GM18951 (cell line): ENCODE results near the gene EPB42.

Experiments
- POLR2A ChIP-seq: IDR thresholded peaks from 4 replicates; pipeline ENCODE4 v1.6.1; 2011; ENCODE audit warnings: mild to moderate bottlenecking; ENCODE audit not compliant: insufficient read length, insufficient read depth; ENCODE audit errors: extremely low read depth
- in situ Hi-C: fragments of 300-500 bp; cut with MboI; formaldehyde crosslinking; loops from one replicate; pipeline ENCODE4 v1.12.0; 2022; ENCODE audit warnings: low sequenced_read_pairs, mixed read lengths, inconsistent platforms; ENCODE audit not compliant: unreplicated experiment

The EPB42 gene

DNA sequence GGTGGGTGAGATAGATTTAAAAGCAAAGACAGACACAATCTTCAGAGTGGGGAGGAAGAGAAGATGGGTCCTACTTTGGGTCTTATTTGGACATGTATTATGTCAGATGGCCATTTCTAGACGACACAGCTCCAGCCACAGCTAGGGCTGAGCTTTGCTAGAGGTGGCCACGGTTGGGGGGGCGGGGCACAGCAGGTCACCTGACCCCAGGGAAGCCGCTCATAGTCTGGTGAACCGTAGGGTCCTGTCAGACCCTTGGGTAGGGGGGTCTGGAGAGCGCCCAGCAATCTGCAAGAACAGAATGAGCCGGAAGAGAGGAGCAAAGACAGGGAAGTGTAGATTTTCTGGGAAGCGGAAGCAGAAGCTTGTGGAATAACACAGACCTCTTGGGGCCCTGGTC is 6.6 kb downstream of the EPB42 start:
- no peak for TF ChIP-seq POLR2A
- in situ Hi-C loops, result no loop called here

DNA sequence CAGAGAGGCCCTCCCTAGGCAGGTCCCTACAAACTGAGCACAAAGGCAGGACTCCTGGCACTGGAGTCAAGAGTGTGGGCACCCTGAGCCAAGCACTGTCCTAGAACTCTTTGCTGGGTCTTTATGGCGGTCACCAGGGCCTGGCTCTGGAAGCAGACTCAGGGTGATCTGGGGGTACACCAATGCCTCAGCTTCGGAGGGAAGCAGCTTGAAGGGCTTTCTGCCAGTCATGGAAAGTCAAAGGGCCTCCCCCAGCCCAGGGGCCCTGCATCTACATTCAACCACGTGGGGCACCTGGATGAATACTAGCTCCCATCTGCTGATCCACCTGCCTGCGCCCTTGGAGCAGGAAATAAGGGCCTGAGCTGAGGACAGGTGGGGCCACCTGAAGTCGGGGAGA is 7.4 kb downstream of the EPB42 start:
- no peak for TF ChIP-seq POLR2A
- in situ Hi-C loops, result no loop called here

DNA sequence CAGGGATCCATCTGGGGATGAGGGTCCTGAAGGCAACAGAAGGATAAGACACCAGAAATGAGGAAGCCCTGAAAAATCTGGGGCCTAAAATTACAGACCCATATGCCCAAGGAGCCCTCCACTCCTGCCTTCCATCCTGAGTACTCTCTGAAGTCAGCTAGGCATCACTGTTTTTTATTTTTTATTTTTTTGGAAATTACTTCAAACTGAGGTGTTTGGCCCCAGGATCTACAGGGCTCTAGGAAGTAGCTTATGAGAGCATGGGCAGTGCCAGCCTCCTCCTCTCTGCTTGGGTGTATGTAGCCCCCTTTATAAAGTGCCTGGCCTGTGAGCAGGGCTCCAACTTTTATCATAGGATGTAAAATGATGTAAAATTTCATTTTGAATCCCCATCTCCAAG is 7.9 kb downstream of the EPB42 start:
- in situ Hi-C loops, result no loop called here
- no peak for TF ChIP-seq POLR2A

DNA sequence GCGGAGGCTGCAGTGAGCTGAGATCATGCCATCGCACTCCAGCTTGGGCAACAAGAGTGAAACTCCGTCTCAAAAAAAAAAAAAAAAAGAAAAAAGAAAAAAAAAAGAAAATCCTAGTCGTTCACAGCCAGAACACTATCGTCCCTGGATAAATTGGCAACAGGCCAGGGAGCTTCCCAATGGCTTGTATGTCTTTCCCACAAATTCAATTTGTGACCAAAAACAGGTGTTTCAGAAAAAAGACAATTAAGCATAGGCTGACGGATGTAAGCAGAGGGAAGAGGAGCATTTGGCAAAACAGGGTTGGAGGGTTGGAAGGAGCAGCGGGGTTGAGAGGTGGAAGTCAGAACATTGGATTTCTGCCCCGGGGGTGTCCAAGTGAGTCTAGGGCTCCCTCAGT is 8.5 kb downstream of the EPB42 start:
- no peak for TF ChIP-seq POLR2A
- in situ Hi-C loops, result no loop called here

DNA sequence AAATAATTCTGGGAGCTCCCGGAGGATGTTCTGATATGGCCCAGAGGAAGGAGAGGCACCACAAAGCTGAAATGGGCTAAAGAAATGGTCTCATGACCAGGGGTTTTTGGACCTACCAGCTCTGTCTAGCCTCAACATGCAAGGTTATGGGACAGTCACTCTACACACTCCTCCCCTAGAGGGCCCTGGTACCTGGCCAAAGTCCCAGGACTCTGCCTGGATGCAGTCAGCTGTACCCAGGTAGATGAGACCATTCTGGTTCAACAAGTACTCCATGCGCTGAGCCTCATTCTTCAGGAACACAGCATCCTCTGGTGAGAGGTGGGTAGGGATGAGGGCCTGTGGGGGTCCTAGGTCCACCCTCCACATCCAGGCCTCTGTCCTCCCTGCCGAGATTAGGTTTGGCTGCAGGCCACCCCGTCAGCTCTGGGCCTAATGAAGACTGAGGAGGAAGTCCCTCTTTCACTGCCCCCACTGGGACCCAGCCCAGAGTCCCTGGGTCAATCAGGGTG is 9.5 kb downstream of the EPB42 start:
- TF ChIP-seq POLR2A, result no peak
- in situ Hi-C loops, result no loop called here

DNA sequence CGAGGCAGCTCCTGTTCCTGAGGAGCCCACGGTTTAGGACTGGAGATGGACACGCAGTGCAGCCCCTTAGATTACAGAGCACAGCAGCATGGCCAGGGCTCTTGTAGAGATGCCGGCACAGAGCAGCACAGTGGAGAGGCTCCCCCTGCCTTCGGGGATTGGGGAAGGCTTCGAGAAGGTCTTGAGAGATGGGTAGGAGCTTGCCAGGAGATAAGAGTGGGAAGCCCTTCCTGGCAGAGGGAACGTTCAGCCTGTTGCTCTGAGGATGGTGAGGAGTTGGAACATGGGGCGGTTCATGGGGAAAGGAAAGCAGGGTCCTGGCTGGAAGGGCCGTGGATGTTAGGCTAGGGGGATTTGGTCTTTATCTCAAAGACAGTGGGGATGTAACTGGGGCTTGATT is 10.0 kb downstream of the EPB42 start:
- no peak for TF ChIP-seq POLR2A
- in situ Hi-C loops, result no loop called here

DNA sequence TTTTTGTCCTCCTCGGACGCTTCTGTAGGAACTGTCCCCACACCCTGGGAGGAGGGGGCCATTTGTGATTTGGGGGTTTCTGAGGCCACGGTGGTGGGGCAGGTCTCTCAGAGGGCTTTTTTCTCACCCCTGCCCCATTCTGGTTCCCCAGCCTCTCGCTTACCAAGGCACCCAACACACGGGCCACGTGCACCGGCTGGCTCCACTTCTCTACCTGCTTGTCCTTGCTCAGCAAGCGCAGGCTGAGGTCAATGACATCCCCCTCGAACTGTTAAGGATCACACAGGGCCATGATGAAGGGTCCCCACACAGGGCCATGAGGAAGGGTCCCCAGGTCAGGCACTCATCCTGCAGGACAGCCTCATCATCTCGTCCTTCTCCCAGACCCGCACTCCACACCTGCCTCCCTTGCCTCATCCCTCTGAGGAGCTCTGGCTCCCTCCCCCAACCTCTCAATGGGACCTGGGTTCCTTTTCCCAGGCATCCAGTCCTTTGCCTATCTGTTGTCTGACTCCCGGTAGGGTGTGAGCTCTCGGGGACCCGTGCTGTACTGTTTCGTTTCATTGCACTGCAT is 10.6 kb downstream of the EPB42 start:
- in situ Hi-C loops, result no loop called here

DNA sequence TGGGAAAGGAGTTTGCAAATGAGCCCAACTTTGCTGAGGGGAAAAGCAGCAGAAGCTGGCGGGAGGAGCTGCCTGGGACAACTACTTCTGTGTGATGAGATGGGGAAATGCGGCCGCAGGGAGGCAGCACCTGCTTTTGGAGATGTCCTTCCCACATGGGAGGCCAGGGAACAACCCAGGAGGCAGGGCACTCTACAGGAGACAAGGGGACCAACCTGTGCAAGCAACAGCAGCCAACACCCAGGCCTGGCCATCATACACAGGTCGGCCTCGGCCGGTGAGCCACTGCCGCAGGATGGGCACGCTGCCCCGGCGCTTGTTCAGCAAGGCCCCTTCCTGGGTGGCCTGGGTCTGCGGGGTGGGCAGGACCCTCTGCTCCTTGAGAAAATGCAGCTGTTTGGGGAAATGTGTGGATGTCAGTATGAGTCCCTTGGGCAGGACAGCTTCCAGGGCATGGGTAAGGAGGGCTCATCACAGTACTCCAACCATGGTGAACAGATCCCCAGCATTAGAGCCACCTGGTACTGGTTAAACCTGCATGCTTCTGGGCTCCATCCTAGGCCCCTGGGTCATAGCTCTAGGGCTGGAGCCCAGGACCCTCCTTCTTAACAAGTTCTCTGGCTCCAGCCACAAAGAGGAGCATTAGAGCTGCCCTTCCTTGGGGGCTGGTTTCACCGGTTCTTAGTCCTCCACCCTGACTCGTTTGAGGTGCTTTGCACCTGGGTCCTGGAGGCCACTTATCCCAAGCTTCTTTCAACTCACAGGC is 11.6 kb downstream of the EPB42 start:
- no peak for TF ChIP-seq POLR2A
- in situ Hi-C loops, result no loop called here

More for the DNA sequence above, 10.6 kb downstream of the EPB42 start:
- TF ChIP-seq POLR2A, result no peak

DNA sequence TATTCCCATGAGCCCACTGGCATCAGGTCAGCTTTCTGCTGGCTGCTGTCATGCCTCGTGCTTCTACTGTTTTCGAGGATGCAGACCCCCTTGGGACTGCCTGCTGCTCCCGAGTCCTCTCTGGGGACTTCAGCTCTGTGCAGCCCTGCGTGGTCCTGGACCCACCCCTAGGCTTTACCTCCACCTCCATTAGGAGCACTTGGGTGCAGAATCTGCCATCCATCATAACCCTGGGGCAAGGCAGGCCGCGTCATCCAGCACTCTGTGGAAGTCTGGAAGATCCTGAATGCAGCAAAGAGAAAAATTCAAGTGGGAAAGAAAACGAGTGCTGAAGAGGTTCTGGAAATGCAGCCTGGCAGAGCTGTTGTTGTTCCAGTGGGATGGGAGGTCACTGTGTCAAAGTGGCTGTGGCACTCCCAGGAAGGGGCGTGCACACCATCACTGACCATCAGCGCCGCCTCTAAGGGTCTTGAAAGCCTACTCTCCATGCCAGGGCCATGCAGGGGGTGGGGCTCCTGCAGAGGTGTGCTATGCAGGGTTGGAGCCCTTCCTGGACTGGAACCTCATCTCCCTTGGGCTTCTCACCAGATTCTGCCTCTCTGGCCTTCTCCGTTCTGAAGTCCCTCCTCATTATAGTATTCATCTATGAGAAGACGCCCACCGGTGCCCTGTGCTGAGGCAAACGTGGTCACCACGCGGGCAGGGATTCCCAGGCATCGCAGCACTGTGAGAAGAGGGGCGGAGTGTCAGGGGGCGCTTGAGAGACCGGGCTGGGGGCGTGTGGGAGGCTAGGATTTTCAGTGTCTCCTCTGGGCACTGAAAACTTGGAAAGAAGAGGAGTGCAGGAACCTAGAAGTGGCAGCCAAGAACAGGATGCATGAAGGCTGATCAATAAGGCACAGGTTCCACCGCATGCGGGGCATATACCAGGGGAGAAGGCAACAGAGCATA is 12.5 kb downstream of the EPB42 start:
- TF ChIP-seq POLR2A, result no peak
- in situ Hi-C loops, result no loop called here

DNA sequence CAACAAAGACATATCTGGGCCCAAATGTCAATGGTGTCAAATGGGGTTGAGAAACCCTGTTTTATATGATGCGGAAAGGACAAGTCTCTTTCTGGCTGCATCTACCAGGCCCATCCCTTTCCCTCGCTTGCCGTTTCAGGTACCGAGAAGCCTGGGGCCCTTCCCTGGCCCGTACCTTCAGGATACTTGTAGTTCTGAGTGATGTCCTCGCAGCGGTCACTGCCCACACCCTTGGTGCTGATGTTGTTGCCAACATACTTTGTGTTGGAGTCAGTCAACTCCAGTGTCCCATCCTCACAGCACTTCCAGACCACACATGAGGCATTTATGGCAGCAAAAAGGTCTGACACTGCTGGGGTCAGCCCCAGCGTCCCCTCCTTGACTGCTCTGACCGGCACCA is 13.8 kb downstream of the EPB42 start:
- in situ Hi-C loops, result no loop called here
- TF ChIP-seq POLR2A, result no peak

DNA sequence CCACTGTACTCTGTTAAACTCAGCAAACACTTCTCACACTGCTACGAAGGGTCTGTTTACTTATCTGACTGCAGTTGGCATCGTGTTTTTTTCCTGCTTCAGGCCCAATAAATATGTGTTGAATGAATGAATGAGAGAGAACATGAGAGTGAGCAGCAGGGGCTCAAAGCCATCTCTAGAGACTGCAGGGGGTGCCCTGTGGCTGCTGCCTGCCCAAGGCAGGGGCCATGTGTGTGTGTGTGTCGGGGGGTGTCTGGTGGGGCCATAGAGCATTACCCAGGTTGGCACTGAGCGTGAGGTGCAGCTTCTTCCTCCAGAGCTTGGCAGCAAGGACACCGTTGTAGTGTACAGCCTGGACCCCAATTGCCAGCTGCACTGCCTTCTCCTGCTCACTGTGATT is 14.8 kb downstream of the EPB42 start:
- no peak for TF ChIP-seq POLR2A
- in situ Hi-C loops, result no loop called here

DNA sequence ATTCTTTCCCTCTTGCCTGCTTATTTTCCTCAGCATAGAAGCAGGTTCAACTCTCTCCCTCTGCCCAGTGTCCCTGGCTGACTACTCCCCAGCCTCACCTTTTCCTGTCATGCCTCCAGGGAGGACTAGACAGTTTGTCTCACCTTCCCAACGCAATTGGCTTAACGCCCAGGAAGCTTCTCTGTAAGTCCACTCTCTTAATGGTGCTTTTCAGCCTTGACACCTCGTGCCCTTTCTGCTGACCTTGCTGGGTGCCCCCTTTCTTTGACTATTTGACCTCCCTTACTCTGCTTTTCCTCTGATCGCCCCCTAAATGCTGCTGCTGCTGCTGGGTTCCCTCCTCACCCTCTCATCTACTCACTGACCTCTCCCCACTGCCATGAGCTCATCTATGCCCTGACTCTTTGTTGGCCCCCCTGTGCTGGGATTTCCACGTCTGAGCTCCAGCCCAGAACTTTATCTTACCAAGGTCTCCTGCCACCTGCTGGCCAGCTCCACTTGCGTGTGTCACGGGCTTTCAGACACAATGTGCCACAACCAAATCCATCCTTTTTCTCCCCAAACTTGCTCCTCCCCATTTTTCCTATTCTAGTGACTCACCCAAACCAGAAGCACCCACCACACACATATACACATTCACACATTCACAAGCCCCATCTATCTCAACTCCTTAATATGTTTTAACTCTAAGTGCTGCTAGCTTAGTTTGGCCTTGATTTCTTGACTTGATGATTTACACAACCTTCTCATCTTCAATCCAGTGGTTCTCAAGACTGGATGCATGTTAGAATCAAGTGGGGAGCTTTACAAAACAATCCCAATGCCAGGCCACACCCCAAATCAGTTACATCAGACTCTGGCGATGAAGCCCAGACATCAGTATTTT is 16.6 kb downstream of the EPB42 start:
- in situ Hi-C loops, result no loop called here
- TF ChIP-seq POLR2A, result no peak
